ENCODE data around the gene GOLM1. TPM values are rescaled to one million over a fixed set of nuclear protein-coding genes. Genes with fewer than 3 reads are reported as not detected.

The GOLM1 gene
- total RNA-seq, 1 donor from 2014 or later = 126 TPM

GRCh38 chr9:86134361-86134760 is 35.0 kb upstream of the GOLM1 start:
- Histone ChIP-seq H2AFZ (ENCODE audit: low read depth, low read length) (no peak overlapping the region), H3K4me3 (ENCODE audit: insufficient read depth, low read depth, low read length) (no peak overlapping the region), H3K36me3 (ENCODE audit: insufficient read depth, low read length) (no peaks in the 10 kb centered on the region), H3K9me3 (ENCODE audit: insufficient read depth, low read depth, low read length) (no peaks in the 10 kb centered on the region), H3K9ac (ENCODE audit: low read length) (no peak overlapping the region), H3K79me2 (ENCODE audit: insufficient read depth, low read length) (no peaks in the 10 kb centered on the region), H3K4me1 (ENCODE audit: insufficient read depth, low read length) (no peaks in the 10 kb centered on the region), H4K20me1 (ENCODE audit: insufficient read depth, low read length) (no peaks in the 10 kb centered on the region), H3K27ac (ENCODE audit: low read depth, low read length) (no peak overlapping the region), H3K27me3 (ENCODE audit: insufficient read depth, low read length) (no peaks in the 10 kb centered on the region), H3K4me2 (ENCODE audit: low read length) (no peak overlapping the region)
- Mint-ChIP-seq H3K27ac (ENCODE audit: unreplicated experiment) (no peak overlapping the region), H3K27me3 (ENCODE audit: low read depth, unreplicated experiment) (no peaks in the 10 kb centered on the region), H3K36me3 (ENCODE audit: low read depth, unreplicated experiment) (no peaks in the 10 kb centered on the region), H3K4me3 (ENCODE audit: unreplicated experiment) (no peak overlapping the region), H3K4me1 (ENCODE audit: low read depth, unreplicated experiment) (no peaks in the 10 kb centered on the region), H3K9me3 (ENCODE audit: unreplicated experiment) (no peaks in the 10 kb centered on the region)
- TF ChIP-seq EZH2 (IDR thresholded peaks at IDR 0.05; ENCODE audit: insufficient read depth, low read length) = no peak
- TF ChIP-seq CTCF (IDR thresholded peaks at IDR 0.05; ENCODE audit: insufficient read depth, low read depth, low read length) = no peak
- FAIRE-seq = no peak
- no peak for DNase-seq (ENCODE audit: low read depth)

GRCh38 chr9:86128235-86128822 is 29.0 kb upstream of the GOLM1 start:
- DNase-seq (ENCODE audit: low read depth) = no peak
- Histone ChIP-seq H3K79me2 (ENCODE audit: insufficient read depth, low read length) (no peaks in the 10 kb centered on the region), H3K9me3 (ENCODE audit: insufficient read depth, low read depth, low read length) (no peaks in the 10 kb centered on the region), H3K4me1 (ENCODE audit: insufficient read depth, low read length) (peaks cover 13% of the 10 kb centered on the region), H3K36me3 (ENCODE audit: insufficient read depth, low read length) (no peaks in the 10 kb centered on the region), H3K27me3 (ENCODE audit: insufficient read depth, low read length) (no peaks in the 10 kb centered on the region), H3K4me2 (ENCODE audit: low read length) (no peak overlapping the region), H3K4me3 (ENCODE audit: insufficient read depth, low read depth, low read length) (no peak overlapping the region), H3K27ac (ENCODE audit: low read depth, low read length) (no peak overlapping the region), H2AFZ (ENCODE audit: low read depth, low read length) (no peak overlapping the region), H3K9ac (ENCODE audit: low read length) (no peak overlapping the region), H4K20me1 (ENCODE audit: insufficient read depth, low read length) (no peaks in the 10 kb centered on the region)
- no peak overlapping the region for H3K27ac Mint-ChIP-seq (ENCODE audit: unreplicated experiment)
- no peak for FAIRE-seq
- no peak for TF ChIP-seq EZH2 (IDR thresholded peaks at IDR 0.05; ENCODE audit: insufficient read depth, low read length)
- no peak for TF ChIP-seq CTCF (IDR thresholded peaks at IDR 0.05; ENCODE audit: insufficient read depth, low read depth, low read length)
- H3K4me3 Mint-ChIP-seq (ENCODE audit: unreplicated experiment) = no peak overlapping the region
- no peaks in the 10 kb centered on the region for H3K27me3 Mint-ChIP-seq (ENCODE audit: low read depth, unreplicated experiment)
- no peaks in the 10 kb centered on the region for H3K36me3 Mint-ChIP-seq (ENCODE audit: low read depth, unreplicated experiment)
- H3K4me1 Mint-ChIP-seq (ENCODE audit: low read depth, unreplicated experiment) = peaks cover 13% of the 10 kb centered on the region
- H3K9me3 Mint-ChIP-seq (ENCODE audit: unreplicated experiment) = no peaks in the 10 kb centered on the region
